ENCODE data around the gene FURIN.
A peak's percentile ranks its signal among the peaks of the same experiment; 100 is the strongest.
"Not testable (repeated sequence)": the region's sequence is repeated elsewhere in the genome, so short reads cannot be mapped to it uniquely, and the experiment has no call there.

Gene FURIN

DNA sequence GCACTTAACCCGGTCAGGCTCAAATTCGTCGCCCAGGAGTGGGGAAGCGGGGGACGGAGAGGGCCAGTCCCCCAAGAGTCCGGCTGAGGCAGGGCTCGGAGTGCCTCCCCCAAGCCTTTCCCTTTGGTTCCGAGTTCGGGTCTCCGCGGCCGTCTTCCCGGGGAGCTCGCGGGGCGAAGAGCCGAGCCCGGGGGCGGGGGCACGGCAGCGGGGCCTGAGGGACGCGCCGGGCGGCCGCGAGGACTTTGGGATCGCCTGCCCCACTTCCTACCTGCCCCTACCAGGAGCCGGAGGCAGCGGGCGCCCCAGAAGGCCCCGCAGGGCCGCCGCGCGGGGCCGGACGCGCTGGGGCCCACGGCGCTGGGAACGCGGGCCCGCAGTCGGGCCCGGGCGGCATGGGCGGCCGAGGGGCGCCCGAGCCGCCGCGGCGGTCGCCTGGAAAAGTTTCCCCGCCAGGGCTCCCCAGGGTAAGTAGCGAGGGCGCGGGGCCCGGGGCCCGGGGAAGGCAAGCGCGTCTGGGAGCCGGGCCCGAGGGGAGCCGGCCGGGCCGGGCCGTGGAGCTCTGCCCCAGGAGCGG is 2.8 kb downstream of the FURIN start:
- DNase-seq: peak; percentile 57

GRCh38 chr15:90871716-90872485 is 3.5 kb downstream of the FURIN start:
- no peak for DNase-seq

GRCh38 chr15:90872486-90873184 is 4.2 kb downstream of the FURIN start:
- DNase-seq: no peak

DNA sequence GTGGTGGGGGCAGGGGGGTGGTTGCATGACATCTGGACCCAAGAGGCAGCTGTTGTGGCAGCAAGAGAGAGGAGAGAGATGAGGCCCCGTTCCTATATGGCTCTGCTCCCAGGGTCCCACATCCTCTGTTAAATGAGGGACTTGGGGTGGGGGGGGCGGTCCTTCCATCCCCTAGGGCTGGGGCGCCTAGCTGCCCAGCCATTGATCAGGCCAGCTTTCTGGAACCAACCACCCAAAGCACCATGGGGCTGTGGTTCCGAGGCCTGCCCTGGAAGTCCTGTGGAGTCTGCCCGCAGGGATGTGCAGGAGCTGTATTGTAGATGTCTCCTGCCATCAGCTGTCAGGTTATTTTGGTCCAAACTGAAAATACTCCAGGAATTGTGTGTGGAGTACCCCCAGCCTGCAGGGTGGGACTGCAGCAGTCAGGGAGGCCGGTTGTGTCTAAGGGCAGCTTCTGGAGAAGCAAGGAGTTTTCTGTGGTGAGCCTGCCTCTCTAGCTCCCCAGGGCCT is 5.2 kb downstream of the FURIN start:
- no peak for DNase-seq

- DNase-seq: peak; percentile 61
Measured at GRCh38 chr15:90873998-90874605, 5.7 kb downstream of the FURIN start.

DNA sequence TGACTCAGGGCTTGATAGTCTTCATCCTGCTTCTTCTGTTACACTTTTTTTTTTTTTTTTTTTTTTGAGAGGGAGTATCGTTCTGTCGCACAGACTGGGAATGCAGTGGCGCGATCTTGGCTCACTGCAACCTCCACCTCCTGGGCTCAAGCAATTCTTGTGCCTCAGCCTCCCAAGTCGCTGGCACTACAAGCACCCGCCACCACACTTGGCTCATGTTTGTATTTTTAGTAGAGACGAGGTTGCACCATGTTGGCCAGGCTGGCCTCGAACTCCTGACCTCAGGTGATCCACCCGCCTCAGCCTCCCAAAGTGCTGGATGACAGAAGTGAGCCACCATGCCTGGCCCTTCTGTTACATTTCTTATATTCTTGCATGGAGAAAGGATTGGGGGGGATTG is 6.6 kb downstream of the FURIN start:
- DNase-seq: not testable (repeated sequence)

- DNase-seq: no peak
Measured at GRCh38 chr15:90875549-90875981, 7.2 kb downstream of the FURIN start.

- no peak for DNase-seq
Measured at GRCh38 chr15:90876046-90876445, 7.7 kb downstream of the FURIN start.

GRCh38 chr15:90876512-90877170 is 8.3 kb downstream of the FURIN start:
- no peak for DNase-seq

DNA sequence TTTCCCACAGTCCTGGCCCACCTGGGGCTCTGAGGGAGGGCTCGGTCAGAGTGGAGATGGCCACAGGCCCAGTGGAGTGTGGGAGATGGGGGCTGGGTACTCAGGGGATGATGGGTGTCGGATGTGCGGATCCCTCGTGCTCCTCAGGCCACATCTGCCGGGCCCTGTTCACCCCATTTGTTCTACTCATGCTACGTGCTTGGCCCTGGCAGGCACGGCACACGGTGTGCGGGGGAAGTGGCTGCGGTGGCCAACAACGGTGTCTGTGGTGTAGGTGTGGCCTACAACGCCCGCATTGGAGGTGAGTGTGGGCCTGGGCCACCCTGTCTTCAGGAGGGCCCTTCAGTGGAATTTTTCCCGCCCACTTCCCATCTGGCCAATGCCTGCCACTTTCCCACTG is 8.9 kb downstream of the FURIN start:
- no peak for DNase-seq

DNA sequence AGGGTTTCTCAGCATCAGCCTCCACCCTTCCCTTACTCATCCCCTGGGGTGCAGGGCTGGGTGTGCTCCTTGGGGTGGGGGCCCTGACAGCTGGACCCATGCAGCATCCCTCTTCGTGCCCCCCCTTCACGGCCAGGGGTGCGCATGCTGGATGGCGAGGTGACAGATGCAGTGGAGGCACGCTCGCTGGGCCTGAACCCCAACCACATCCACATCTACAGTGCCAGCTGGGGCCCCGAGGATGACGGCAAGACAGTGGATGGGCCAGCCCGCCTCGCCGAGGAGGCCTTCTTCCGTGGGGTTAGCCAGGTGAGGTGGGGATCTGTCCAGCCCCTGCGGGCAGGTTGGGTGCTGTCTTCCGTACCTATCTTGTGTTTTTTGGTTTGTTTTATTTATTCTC is 9.6 kb downstream of the FURIN start:
- no peak for DNase-seq

- no peak for DNase-seq
Measured at GRCh38 chr15:90878660-90879059, 10.3 kb downstream of the FURIN start.

GRCh38 chr15:90879730-90880366 is 11.5 kb downstream of the FURIN start:
- DNase-seq: no peak

GRCh38 chr15:90880381-90881145 is 12.2 kb downstream of the FURIN start:
- DNase-seq: no peak

- no peak for DNase-seq
Measured at GRCh38 chr15:90881181-90881977, 13.0 kb downstream of the FURIN start.

DNA sequence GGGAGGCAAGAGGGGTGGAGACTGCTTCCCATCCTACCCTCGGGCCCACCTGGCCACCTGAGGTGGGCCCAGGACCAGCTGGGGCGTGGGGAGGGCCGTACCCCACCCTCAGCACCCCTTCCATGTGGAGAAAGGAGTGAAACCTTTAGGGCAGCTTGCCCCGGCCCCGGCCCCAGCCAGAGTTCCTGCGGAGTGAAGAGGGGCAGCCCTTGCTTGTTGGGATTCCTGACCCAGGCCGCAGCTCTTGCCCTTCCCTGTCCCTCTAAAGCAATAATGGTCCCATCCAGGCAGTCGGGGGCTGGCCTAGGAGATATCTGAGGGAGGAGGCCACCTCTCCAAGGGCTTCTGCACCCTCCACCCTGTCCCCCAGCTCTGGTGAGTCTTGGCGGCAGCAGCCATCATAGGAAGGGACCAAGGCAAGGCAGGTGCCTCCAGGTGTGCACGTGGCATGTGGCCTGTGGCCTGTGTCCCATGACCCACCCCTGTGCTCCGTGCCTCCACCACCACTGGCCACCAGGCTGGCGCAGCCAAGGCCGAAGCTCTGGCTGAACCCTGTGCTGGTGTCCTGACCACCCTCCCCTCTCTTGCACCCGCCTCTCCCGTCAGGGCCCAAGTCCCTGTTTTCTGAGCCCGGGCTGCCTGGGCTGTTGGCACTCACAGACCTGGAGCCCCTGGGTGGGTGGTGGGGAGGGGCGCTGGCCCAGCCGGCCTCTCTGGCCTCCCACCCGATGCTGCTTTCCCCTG is 13.8 kb downstream of the FURIN start:
- no peak for DNase-seq

DNA sequence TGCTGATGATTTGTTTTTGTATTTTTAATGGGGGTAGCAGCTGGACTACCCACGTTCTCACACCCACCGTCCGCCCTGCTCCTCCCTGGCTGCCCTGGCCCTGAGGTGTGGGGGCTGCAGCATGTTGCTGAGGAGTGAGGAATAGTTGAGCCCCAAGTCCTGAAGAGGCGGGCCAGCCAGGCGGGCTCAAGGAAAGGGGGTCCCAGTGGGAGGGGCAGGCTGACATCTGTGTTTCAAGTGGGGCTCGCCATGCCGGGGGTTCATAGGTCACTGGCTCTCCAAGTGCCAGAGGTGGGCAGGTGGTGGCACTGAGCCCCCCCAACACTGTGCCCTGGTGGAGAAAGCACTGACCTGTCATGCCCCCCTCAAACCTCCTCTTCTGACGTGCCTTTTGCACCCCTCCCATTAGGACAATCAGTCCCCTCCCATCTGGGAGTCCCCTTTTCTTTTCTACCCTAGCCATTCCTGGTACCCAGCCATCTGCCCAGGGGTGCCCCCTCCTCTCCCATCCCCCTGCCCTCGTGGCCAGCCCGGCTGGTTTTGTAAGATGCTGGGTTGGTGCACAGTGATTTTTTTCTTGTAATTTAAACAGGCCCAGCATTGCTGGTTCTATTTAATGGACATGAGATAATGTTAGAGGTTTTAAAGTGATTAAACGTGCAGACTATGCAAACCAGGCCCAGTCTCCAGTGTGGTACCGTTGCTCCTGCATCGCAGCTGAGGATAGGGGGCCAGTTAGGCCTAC is 14.6 kb downstream of the FURIN start:
- DNase-seq: no peak

DNA sequence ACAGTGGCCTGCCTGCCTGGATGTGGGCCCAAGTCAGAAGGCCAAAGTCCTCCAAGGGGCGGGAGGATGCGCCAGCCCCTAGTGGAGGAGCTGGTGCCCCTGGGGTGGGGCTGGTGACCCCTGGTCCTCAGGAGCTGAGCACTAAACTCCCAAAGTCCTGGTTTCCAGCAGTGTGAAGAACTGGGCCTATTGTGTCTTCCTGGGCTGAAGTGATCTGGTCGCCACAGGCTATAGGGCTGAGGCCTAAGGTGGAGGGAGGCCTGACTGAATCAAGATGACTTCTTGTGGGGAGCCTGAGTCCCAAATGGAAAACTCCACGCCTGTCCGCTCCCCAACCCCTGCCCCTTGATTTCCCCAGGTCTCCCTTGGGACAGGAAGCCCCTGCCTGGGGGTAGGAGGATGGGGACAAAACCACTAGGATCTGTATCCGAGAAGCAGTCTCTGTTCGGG is 15.2 kb downstream of the FURIN start:
- DNase-seq: no peak

All from femur (tissue), 1 donor.